ENCODE data around the gene C16orf82. TPM values are rescaled to one million over a fixed set of nuclear protein-coding genes. Genes with fewer than 3 reads are reported as not detected.
"Not testable (repeated sequence)": the region's sequence is repeated elsewhere in the genome, so short reads cannot be mapped to it uniquely, and the experiment has no call there.

The C16orf82 gene
- polyA plus RNA-seq, 3 donors = not detected

GRCh38 chr16:27084307-27085028 lies 17.7 kb downstream of the C16orf82 start:
- peak in 2 of 11 donors; percentile 17 to 34 for DNase-seq (ENCODE audit: extremely low read depth in 1 of 11, low read depth in 9 of 11, low spot score in 4 of 11)

GRCh38 chr16:27085182-27085581 lies 18.5 kb downstream of the C16orf82 start:
- DNase-seq (ENCODE audit: extremely low read depth in 1 of 11, low read depth in 9 of 11, low spot score in 4 of 11) = no peak

GRCh38 chr16:27086031-27086430 lies 19.3 kb downstream of the C16orf82 start:
- DNase-seq (ENCODE audit: extremely low read depth in 1 of 11, low read depth in 9 of 11, low spot score in 4 of 11) = not testable (repeated sequence)

GRCh38 chr16:27088216-27088615 lies 21.5 kb downstream of the C16orf82 start:
- DNase-seq (ENCODE audit: extremely low read depth in 1 of 11, low read depth in 9 of 11, low spot score in 4 of 11) = no peak

DNA sequence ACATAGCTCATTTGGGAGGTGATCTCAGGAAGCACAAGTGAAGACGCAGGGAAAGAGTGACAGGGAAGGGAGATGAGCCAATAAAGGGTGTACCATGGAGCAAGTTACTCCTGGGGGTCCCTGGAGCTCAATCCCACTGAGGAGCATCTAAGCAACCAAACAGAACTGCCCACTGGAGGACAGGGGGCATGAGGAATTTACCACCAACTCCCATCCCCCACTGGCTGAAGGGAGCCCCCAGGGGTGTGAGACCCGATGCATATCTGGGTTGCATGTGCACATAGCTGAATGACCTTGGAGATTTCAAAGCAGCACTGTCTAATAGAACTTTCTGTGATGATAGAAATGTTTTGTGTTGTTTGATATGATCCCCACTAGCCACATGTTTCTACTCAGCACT lies 29.6 kb downstream of the C16orf82 start:
- no peak for DNase-seq (ENCODE audit: extremely low read depth in 1 of 11, low read depth in 9 of 11, low spot score in 4 of 11)

- DNase-seq (ENCODE audit: extremely low read depth in 1 of 11, low read depth in 9 of 11, low spot score in 4 of 11) = no peak
Measured at GRCh38 chr16:27097800-27098230, 31.1 kb downstream of the C16orf82 start.

- no peak for DNase-seq (ENCODE audit: extremely low read depth in 1 of 11, low read depth in 9 of 11, low spot score in 4 of 11)
Measured at GRCh38 chr16:27098366-27099049, 31.8 kb downstream of the C16orf82 start.

GRCh38 chr16:27102701-27103575 lies 36.2 kb downstream of the C16orf82 start:
- no peak for DNase-seq (ENCODE audit: extremely low read depth in 1 of 11, low read depth in 9 of 11, low spot score in 4 of 11)

DNA sequence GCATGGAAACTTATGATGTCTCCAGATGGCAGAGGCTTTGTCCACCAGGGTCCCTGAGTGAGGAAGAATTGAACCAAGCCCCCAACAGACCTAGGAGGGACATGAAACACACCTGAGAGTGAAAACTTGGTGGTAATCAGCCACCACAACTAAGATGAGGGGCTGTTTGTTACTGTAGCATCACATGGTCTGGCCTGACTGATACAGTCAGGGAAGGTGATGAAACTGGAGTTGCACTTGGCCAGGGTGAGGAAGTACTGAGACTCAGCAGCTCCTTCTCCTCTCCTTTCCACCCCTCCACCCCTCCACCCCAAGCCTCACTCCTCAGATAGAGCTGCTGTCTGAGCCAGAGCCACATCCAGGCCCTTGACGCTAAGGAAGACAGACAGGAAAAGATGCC lies 37.2 kb downstream of the C16orf82 start:
- DNase-seq (ENCODE audit: extremely low read depth in 1 of 11, low read depth in 9 of 11, low spot score in 4 of 11) = no peak

DNA sequence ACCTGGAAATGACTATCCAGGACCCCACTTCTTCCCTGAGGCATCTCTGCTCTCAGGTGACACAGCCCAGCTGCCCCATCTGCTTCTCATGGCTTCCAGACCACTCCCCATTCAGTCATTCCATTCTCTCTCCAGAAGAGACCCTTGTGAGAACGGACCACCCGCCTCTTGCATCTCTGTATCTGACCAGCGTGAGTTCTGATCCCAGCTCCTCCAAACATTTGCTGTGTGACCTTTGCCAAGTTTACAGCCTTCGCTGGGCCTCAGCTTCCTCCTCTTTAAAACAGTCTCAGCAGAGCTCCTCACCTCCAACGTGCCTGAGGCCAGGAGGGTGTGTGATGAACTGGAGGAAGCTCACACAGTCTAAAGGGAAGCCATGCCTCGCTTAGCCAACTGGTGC lies 39.6 kb downstream of the C16orf82 start:
- no peak for DNase-seq (ENCODE audit: extremely low read depth in 1 of 11, low read depth in 9 of 11, low spot score in 4 of 11)

- DNase-seq (ENCODE audit: extremely low read depth in 1 of 11, low read depth in 9 of 11, low spot score in 4 of 11) = no peak
Measured at GRCh38 chr16:27107185-27107592, 40.5 kb downstream of the C16orf82 start.

GRCh38 chr16:27108051-27108770 lies 41.5 kb downstream of the C16orf82 start:
- DNase-seq (ENCODE audit: extremely low read depth in 1 of 11, low read depth in 9 of 11, low spot score in 4 of 11) = no peak

- no peak for DNase-seq (ENCODE audit: extremely low read depth in 1 of 11, low read depth in 9 of 11, low spot score in 4 of 11)
Measured at GRCh38 chr16:27108826-27109665, 42.3 kb downstream of the C16orf82 start.

DNA sequence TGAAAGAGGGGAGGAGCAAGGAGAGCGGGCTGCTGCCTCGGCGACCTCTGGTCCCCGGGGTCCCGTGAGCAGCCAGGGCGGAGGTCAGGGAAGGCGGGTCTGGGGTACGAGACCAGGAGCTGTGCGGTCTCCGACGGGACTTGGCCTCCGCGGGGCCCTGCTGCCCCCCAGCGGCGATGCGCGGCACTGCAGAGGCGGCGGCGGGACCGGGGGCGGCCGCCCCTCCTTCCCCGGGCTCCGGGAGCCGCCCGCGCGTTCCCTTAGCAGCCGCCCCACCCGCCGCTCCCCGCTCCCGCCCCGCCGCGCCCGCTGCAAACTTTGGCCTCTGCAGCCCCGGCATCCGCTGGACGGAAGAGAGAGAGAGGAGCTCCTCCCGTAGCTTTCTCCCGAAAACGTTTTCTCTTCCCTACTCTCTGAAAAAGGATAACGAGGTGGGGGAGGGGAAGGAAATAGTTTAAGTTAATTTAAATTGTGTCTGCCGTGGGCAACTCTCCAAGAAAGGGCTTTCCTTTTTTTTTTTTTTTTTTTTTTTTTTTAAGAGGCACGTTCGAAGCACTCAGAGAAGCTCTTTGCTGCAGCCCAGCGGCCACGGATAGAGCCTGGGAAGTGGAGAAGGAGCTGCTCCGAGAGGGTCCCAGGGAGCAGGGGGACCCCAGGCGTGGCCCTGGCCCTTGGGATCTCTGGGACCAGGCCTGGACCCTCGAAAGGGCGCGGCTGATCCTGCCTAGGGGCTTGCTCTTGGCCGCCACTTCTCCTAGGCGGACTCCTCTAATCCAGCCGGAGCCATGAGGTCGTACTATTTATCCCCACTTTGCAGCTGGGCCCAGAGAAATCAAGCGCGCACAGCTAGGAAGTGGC lies 43.2 kb downstream of the C16orf82 start:
- DNase-seq (ENCODE audit: extremely low read depth in 1 of 11, low read depth in 9 of 11, low spot score in 4 of 11) = peak; percentile 35 to 84 (median 71)

GRCh38 chr16:27110524-27110896 lies 43.8 kb downstream of the C16orf82 start:
- DNase-seq (ENCODE audit: extremely low read depth in 1 of 11, low read depth in 9 of 11, low spot score in 4 of 11) = no peak

- no peak for DNase-seq (ENCODE audit: extremely low read depth in 1 of 11, low read depth in 9 of 11, low spot score in 4 of 11)
Measured at GRCh38 chr16:27111486-27111885, 44.8 kb downstream of the C16orf82 start.

- DNase-seq (ENCODE audit: extremely low read depth in 1 of 11, low read depth in 9 of 11, low spot score in 4 of 11) = no peak
Measured at GRCh38 chr16:27112093-27112811, 45.5 kb downstream of the C16orf82 start.

All from renal cortex interstitium (tissue), 11 donors.